Duodenal mucosa (tissue), 2 donors: ENCODE results near the gene SLC35F3.

Experiments
- H3K27ac ChIP-seq: one replicate; pipeline ENCODE4 v1.7.0; 2013; ENCODE audit warnings: low read depth, low read length
- H3K27me3 ChIP-seq, 2 donors: one replicate each; pipeline ENCODE4 v1.7.0; 2013; ENCODE audit warnings: low read length in 2 of 2, control low read depth in 1 of 2; ENCODE audit not compliant: insufficient read depth in 2 of 2, control insufficient read depth in 1 of 2
- H3K36me3 ChIP-seq, 2 donors: one replicate each; pipeline ENCODE4 v1.7.0; 2013; ENCODE audit warnings: low read length in 2 of 2, control low read depth in 1 of 2; ENCODE audit not compliant: insufficient read depth in 2 of 2, control insufficient read depth in 1 of 2
- H3K4me1 ChIP-seq, 2 donors: one replicate each; pipeline ENCODE4 v1.7.0; 2013; ENCODE audit warnings: low read length in 2 of 2, control low read depth in 1 of 2; ENCODE audit not compliant: insufficient read depth in 2 of 2, control insufficient read depth in 1 of 2
- H3K4me3 ChIP-seq, 2 donors: one replicate each; pipeline ENCODE4 v1.7.0; 2013; ENCODE audit warnings: low read length in 2 of 2, low read depth in 1 of 2
- H3K9ac ChIP-seq, 2 donors: one replicate each; pipeline ENCODE4 v1.7.0; 2013; ENCODE audit warnings: low read length in 2 of 2, low read depth in 1 of 2
- H3K9me3 ChIP-seq, 2 donors: one replicate each; pipeline ENCODE4 v1.7.0; 2013; ENCODE audit warnings: low read length in 2 of 2, control low read depth in 1 of 2; ENCODE audit not compliant: control insufficient read depth in 1 of 2

The SLC35F3 gene

DNA sequence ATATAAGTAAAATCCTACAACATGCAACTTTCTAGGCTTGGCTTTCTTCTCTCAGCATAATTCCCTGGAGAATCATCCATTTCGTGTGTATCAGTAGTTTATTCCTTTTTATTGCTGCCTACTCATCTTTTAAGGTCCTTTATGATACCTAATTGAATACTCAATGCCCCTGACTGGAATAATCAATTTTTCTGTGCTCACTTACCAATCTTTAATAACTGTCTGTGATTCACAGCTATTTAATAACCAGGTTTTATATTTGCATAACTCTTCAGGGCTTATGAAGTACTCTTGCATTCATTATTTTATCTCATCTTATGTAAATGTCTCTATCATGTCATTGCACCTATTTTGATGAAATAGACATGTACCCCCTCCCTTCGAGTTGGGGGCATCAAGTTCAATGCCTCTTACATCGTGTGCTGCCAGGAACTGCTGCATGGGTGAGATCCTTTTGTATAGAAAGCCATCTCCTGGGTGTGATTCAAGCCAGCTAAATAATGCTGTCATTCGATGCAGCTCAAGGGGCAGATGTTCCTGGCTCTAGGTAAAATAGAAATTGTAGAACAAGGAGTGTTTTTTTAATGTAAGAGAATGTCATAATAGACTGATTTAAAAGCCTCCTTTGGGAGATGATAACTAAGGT lies 222.7 kb downstream of the SLC35F3 start:
- Histone ChIP-seq H3K4me1 (no peaks in the 10 kb centered on the region), H3K27ac (no peak overlapping the region), H3K9ac (no peak overlapping the region), H3K9me3 (no peaks in the 10 kb centered on the region), H3K4me3 (no peak overlapping the region), H3K36me3 (no peaks in the 10 kb centered on the region), H3K27me3 (peaks cover 0 to 9% of the 10 kb centered on the region in 2 donors)

DNA sequence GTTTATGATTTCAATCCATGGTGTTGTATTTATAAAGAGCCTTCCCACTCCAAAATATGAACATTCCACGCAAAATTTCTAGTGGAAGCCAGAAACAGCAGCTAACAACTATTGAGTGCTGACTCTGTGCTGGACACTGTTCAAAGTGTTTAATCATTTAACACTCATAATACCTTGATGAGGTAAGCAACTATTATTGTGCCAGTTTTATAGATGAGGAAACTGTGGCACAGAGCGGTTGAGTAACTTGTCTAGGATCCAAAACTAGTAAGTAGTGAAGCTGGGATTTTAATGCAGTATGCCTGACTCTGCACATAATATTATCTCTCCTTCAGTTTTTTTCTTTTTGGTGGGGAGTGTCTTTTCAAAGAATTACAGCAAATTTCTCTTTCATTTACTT lies 228.3 kb downstream of the SLC35F3 start:
- no peaks in the 10 kb centered on the region for H3K9me3 ChIP-seq
- no peak overlapping the region for H3K27ac ChIP-seq
- no peak overlapping the region for H3K4me3 ChIP-seq
- peaks cover 0 to 8% of the 10 kb centered on the region in 2 donors for H3K27me3 ChIP-seq
- H3K36me3 ChIP-seq: no peaks in the 10 kb centered on the region
- H3K9ac ChIP-seq: no peak overlapping the region
- no peaks in the 10 kb centered on the region for H3K4me1 ChIP-seq

DNA sequence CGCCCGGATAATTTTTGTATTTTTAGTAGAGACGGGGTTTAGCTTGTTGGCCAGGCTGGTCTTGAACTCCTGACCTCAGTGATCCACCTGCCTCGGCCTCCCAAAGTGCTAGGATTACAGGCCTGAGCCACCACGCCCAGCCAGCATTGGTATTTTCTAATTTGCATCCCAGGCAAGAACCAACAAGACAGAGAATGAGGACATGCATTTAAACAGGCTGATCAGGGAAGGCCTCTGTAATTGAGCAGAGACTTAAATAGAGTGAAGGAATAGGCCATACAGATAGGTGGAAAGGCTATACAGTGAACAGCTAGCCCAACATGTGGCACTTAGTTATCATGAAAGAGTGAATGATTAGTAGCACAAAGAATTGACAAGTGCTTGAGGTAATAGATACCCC lies 230.4 kb downstream of the SLC35F3 start:
- Histone ChIP-seq H3K36me3 (no peaks in the 10 kb centered on the region), H3K9me3 (no peaks in the 10 kb centered on the region), H3K4me1 (no peaks in the 10 kb centered on the region), H3K4me3 (no peak overlapping the region), H3K27me3 (no peaks in the 10 kb centered on the region), H3K27ac (no peak overlapping the region), H3K9ac (no peak overlapping the region)

DNA sequence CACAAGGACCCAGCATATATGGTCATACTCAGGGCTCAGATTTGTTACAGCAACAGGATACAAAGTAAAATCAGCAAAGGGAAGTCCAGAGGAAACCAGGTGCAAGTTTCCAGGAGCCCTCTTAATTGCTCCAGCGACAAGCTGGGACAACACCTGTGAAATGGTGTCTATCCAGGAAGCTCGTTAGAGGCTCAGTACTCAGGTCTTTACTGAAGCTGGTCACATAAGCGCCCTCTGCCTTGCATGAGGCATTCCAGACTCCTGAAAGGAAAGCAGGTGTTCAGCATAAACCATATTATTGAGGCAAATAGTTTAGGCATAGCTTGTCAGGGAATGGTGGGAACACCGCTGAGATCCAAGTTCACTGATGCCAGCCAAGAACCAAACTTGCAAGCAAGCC lies 231.0 kb downstream of the SLC35F3 start:
- H3K9me3 ChIP-seq: no peaks in the 10 kb centered on the region
- no peak overlapping the region for H3K27ac ChIP-seq
- H3K4me1 ChIP-seq: no peaks in the 10 kb centered on the region
- H3K4me3 ChIP-seq: no peak overlapping the region
- H3K36me3 ChIP-seq: no peaks in the 10 kb centered on the region
- no peak overlapping the region for H3K9ac ChIP-seq
- no peaks in the 10 kb centered on the region for H3K27me3 ChIP-seq

DNA sequence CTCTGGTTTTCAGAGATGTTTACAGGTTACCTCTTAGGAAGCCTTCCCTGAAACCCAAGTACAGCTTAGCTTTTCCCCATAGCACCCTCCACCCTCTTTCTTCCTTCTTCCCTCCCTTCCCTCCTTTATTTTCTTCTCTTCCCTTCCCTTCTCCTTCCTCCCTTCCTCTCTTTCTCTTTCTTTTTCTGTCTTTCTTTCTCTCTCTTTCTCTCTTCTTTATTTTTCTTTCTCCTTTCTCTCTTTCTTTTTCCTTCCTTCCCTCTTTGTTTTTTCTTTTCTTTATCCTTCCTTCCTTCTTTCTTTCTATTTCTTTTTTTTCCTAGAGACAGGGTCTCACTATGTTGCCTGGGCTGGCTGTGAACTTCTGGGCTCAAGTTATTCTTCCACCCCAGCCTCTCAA lies 231.6 kb downstream of the SLC35F3 start:
- Histone ChIP-seq H3K9me3 (no peaks in the 10 kb centered on the region), H3K27me3 (no peaks in the 10 kb centered on the region), H3K9ac (no peak overlapping the region), H3K27ac (no peak overlapping the region), H3K36me3 (no peaks in the 10 kb centered on the region), H3K4me3 (no peak overlapping the region), H3K4me1 (no peaks in the 10 kb centered on the region)

DNA sequence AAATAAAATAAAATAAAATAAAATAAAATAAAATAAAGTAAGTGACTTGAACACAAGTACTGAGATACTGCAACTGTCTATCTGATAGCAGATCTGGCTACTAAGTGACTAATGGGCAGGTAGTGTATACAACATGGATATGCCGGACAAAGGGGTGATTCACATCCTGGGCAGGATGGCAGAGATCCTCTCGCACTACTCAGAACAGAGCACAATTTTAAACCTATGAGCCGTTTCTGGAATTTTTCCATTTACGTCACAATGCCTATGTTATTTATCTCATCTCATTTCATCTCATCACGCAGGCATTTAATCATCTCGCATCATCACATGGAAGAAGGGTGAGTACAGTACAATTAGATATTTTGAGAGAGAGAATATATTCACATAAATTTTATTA lies 235.5 kb downstream of the SLC35F3 start:
- no peaks in the 10 kb centered on the region for H3K36me3 ChIP-seq
- H3K27ac ChIP-seq: no peak overlapping the region
- H3K9me3 ChIP-seq: no peaks in the 10 kb centered on the region
- H3K27me3 ChIP-seq: no peaks in the 10 kb centered on the region
- no peak overlapping the region for H3K4me3 ChIP-seq
- H3K4me1 ChIP-seq: no peaks in the 10 kb centered on the region
- no peak overlapping the region for H3K9ac ChIP-seq

DNA sequence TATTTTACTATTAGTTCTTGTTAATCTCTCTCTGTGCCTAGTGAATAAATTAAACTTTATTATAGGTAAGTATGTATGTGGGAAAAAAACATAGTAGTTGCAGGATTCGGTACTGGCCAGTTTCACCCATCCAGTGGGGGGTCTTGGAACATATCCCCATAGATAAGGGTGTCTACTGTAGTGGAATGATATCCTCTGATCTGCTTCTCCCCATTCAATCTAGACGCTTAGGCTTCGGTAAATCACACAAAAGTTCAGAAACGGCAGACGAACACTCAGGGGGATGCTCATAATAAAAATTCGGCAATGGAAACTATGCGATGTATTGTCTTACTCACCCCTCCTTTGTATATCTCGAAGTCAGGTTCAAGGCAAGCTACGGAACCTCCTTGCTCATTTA lies 235.9 kb downstream of the SLC35F3 start:
- Histone ChIP-seq H3K27me3 (no peaks in the 10 kb centered on the region), H3K9ac (no peak overlapping the region), H3K27ac (no peak overlapping the region), H3K4me1 (no peaks in the 10 kb centered on the region), H3K9me3 (no peaks in the 10 kb centered on the region), H3K4me3 (no peak overlapping the region), H3K36me3 (no peaks in the 10 kb centered on the region)

DNA sequence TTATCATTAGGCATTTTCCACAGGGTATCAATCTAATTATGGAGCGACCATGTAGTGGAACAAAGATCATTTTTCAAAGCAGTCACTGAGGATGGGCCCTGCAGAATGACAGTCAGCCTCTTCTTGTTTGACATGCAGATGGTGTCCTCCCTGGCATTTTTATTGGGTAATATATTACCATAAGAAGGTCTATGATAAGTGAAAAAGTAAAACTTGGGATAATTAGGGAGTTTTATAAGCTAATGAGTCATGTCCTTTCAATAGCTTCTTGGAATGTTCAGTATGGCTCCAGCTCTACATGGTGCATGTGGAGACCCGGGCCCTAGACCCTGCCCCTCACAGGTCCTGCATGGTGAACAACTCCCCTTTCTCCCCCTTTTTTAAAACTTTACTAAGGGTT lies 236.5 kb downstream of the SLC35F3 start:
- Histone ChIP-seq H3K4me1 (no peaks in the 10 kb centered on the region), H3K9me3 (no peaks in the 10 kb centered on the region), H3K27me3 (no peaks in the 10 kb centered on the region), H3K27ac (no peak overlapping the region), H3K4me3 (no peak overlapping the region), H3K9ac (no peak overlapping the region), H3K36me3 (no peaks in the 10 kb centered on the region)

DNA sequence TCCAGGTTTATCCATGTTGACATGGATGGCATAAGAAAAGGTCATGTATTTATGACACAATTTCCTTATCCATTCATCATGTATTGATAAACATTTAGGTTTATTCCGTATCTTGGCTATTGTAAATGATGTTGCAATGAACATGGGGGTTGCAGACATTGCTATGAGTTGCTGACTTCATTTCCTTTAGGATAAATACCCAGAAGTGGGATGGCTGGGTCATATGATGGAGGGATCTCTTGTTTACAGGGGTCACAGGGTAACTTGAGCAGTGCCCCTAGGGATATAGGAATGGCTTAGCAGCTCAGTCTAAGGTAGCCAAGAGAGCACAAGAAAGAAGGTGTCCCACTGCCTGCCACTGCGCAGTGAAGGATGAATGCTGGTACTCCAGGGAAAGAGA lies 239.2 kb downstream of the SLC35F3 start:
- H3K36me3 ChIP-seq: no peaks in the 10 kb centered on the region
- no peak overlapping the region for H3K4me3 ChIP-seq
- no peak overlapping the region for H3K9ac ChIP-seq
- no peak overlapping the region for H3K27ac ChIP-seq
- H3K4me1 ChIP-seq: no peaks in the 10 kb centered on the region
- H3K9me3 ChIP-seq: no peaks in the 10 kb centered on the region
- H3K27me3 ChIP-seq: peaks cover 0 to under 1% of the 10 kb centered on the region in 2 donors

DNA sequence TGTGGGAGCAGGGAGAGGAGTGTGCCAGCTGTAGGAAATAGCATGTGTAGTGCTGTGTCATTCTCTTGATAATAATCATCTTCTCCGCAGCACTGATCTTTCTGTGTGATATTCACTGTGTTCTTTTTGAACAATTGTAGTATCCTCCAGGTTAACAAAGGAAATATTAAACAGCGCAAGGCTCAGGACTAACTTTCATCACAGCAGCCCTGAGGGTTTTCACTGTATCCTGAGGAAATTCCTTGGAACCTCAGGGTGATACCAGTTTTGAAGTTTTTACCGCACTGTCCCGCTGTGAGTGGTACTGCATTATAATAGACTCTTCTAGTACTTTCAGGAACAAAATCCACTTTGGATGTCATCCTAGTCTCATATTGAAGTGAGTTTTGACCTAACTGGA lies 240.4 kb downstream of the SLC35F3 start:
- H3K27me3 ChIP-seq: peaks cover 0 to 4% of the 10 kb centered on the region in 2 donors
- no peaks in the 10 kb centered on the region for H3K36me3 ChIP-seq
- H3K27ac ChIP-seq: no peak overlapping the region
- H3K4me3 ChIP-seq: no peak overlapping the region
- H3K4me1 ChIP-seq: no peaks in the 10 kb centered on the region
- H3K9ac ChIP-seq: no peak overlapping the region
- no peaks in the 10 kb centered on the region for H3K9me3 ChIP-seq

DNA sequence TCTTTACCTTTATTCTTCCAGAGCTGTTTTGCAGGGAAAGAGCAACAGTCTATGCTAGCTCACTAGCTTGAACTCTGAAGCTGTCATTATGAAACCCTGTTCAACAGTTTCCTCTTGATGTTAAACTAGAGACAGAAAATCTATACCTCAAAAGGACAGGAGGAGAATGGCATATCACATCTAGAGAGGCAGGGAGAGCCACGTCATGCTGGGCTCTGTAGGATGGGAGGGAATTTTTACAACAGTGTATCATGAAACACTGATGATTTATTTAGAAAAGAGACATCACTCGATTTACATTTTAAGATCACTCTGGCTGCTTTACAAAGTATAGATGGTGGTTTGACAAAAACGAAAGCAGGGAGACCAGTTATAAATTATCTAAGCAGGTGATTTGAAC lies 243.9 kb downstream of the SLC35F3 start:
- no peak overlapping the region for H3K27ac ChIP-seq
- H3K9ac ChIP-seq: no peak overlapping the region
- no peaks in the 10 kb centered on the region for H3K4me1 ChIP-seq
- no peaks in the 10 kb centered on the region for H3K36me3 ChIP-seq
- peaks cover 0 to 4% of the 10 kb centered on the region in 2 donors for H3K27me3 ChIP-seq
- no peak overlapping the region for H3K4me3 ChIP-seq
- H3K9me3 ChIP-seq: no peaks in the 10 kb centered on the region
